Dedifferentiated amniotic fluid mesenchymal stem cell (primary cell): ENCODE measurements around the gene DSG2.
"Not testable (repeated sequence)": the region's sequence is repeated elsewhere in the genome, so short reads cannot be mapped to it uniquely, and the experiment has no call there.

ENCODE experiments used
- DNase-seq: peaks from one replicate; pipeline ENCODE4 v3.0.0-alpha.2; 2016; ENCODE audit errors: extremely low spot score

The DSG2 gene

GRCh38 chr18:31500051-31500688 lies 2.2 kb downstream of the DSG2 start:
- no peak for DNase-seq

GRCh38 chr18:31503011-31503410 lies 5.0 kb downstream of the DSG2 start:
- no peak for DNase-seq

- DNase-seq: no peak
Measured at GRCh38 chr18:31504455-31505147, 6.6 kb downstream of the DSG2 start.

GRCh38 chr18:31505156-31505555 lies 7.2 kb downstream of the DSG2 start:
- no peak for DNase-seq

GRCh38 chr18:31506024-31506742 lies 8.2 kb downstream of the DSG2 start:
- no peak for DNase-seq

GRCh38 chr18:31507124-31507523 lies 9.1 kb downstream of the DSG2 start:
- DNase-seq: not testable (repeated sequence)

- no peak for DNase-seq
Measured at GRCh38 chr18:31508781-31509180, 10.8 kb downstream of the DSG2 start.

- DNase-seq: no peak
Measured at GRCh38 chr18:31509571-31509970, 11.6 kb downstream of the DSG2 start.

GRCh38 chr18:31510319-31510718 lies 12.3 kb downstream of the DSG2 start:
- DNase-seq: no peak

GRCh38 chr18:31511098-31511497 lies 13.1 kb downstream of the DSG2 start:
- DNase-seq: no peak

GRCh38 chr18:31512203-31512764 lies 14.3 kb downstream of the DSG2 start:
- DNase-seq: no peak

GRCh38 chr18:31513189-31513935 lies 15.4 kb downstream of the DSG2 start:
- no peak for DNase-seq

- no peak for DNase-seq
Measured at GRCh38 chr18:31516437-31516836, 18.5 kb downstream of the DSG2 start.

GRCh38 chr18:31526374-31526773 lies 28.4 kb downstream of the DSG2 start:
- no peak for DNase-seq

GRCh38 chr18:31533236-31533635 lies 35.3 kb downstream of the DSG2 start:
- DNase-seq: no peak

- no peak for DNase-seq
Measured at GRCh38 chr18:31538837-31539236, 40.9 kb downstream of the DSG2 start.

GRCh38 chr18:31546476-31546875 lies 48.5 kb downstream of the DSG2 start:
- no peak for DNase-seq

- DNase-seq: no peak
Measured at GRCh38 chr18:31548853-31549252, 50.9 kb downstream of the DSG2 start.

GRCh38 chr18:31549416-31549815 lies 51.4 kb downstream of the DSG2 start:
- DNase-seq: no peak

GRCh38 chr18:31551883-31552282 lies 53.9 kb downstream of the DSG2 start:
- DNase-seq: no peak

GRCh38 chr18:31553800-31554199 lies 55.8 kb downstream of the DSG2 start:
- no peak for DNase-seq

GRCh38 chr18:31554776-31555175 lies 56.8 kb downstream of the DSG2 start:
- no peak for DNase-seq
